NCI-H1048 (cell line): ENCODE measurements around the gene CABLES1.

ENCODE experiments used
- DNase-seq: peaks from one replicate; lab custom pipeline; 2025; lab: John Stamatoyannopoulos, UW

CABLES1 gene

GRCh38 chr18:23169673-23170044, 34.4 kb downstream of the CABLES1 start:
- DNase-seq, result no peak

GRCh38 chr18:23170137-23170536, 34.9 kb downstream of the CABLES1 start:
- no peak for DNase-seq

GRCh38 chr18:23171581-23172156, 36.4 kb downstream of the CABLES1 start:
- no peak for DNase-seq

- no peak for DNase-seq
These were observed 37.5 kb downstream of the CABLES1 start for GRCh38 chr18:23172591-23173380.

GRCh38 chr18:23173912-23174311, 38.6 kb downstream of the CABLES1 start:
- DNase-seq, result no peak

GRCh38 chr18:23176701-23177432, 41.6 kb downstream of the CABLES1 start:
- DNase-seq, result no peak

- no peak for DNase-seq
These were observed 42.3 kb downstream of the CABLES1 start for GRCh38 chr18:23177433-23178072.

GRCh38 chr18:23178201-23178600, 42.9 kb downstream of the CABLES1 start:
- no peak for DNase-seq

- no peak for DNase-seq
These were observed 43.4 kb downstream of the CABLES1 start for GRCh38 chr18:23178661-23179081.

- no peak for DNase-seq
These were observed 44.1 kb downstream of the CABLES1 start for GRCh38 chr18:23179416-23179815.

GRCh38 chr18:23181547-23181946, 46.3 kb downstream of the CABLES1 start:
- no peak for DNase-seq

- DNase-seq, result no peak
These were observed 47.3 kb downstream of the CABLES1 start for GRCh38 chr18:23182606-23183005.

GRCh38 chr18:23183411-23184150, 48.3 kb downstream of the CABLES1 start:
- no peak for DNase-seq

- no peak for DNase-seq
These were observed 51.5 kb downstream of the CABLES1 start for GRCh38 chr18:23186781-23187180.

- DNase-seq, result no peak
These were observed 52.9 kb downstream of the CABLES1 start for GRCh38 chr18:23188068-23188760.

GRCh38 chr18:23189099-23189498, 53.8 kb downstream of the CABLES1 start:
- DNase-seq, result no peak

GRCh38 chr18:23189768-23190661, 54.7 kb downstream of the CABLES1 start:
- no peak for DNase-seq

- DNase-seq, result no peak
These were observed 55.9 kb downstream of the CABLES1 start for GRCh38 chr18:23191232-23191631.

- DNase-seq, result no peak
These were observed 58.5 kb downstream of the CABLES1 start for GRCh38 chr18:23193742-23194141.
